ENCODE results near the gene FYB1.

- TF ChIP-seq POLR2AphosphoS5 (IDR thresholded peaks at IDR 0.05; ENCODE audit: borderline replicate concordance, low read depth, low read length) (no peak), EZH2 (IDR thresholded peaks at IDR 0.05) (no peak), FOXP2 (optimal IDR thresholded peaks at IDR 0.05; ENCODE audit: control extremely low read depth, extremely low read length, insufficient read depth) (no peak)
Observed at GRCh38 chr5:39249069-39249468, 29.7 kb upstream of the FYB1 start.
